LNCaP clone FGC (cell line): ENCODE data around the gene TSPAN4.
A peak's percentile ranks its signal among the peaks of the same experiment; 100 is the strongest.

Source experiments
- DNase-seq: peaks from one replicate; pipeline ENCODE4 v3.0.0-alpha.2; 2011; ENCODE audit warnings: low read depth
- H3K4me3 ChIP-seq: 2 replicates; pipeline ENCODE4 v1.5.1; 2011; ENCODE audit warnings: mild to moderate bottlenecking, low read depth, low read length, control low read depth
- CTCF ChIP-seq: IDR thresholded peaks from 2 replicates; pipeline ENCODE4 v1.5.1; 2012; ENCODE audit warnings: mild to moderate bottlenecking; ENCODE audit not compliant: control insufficient read depth, insufficient read depth; ENCODE audit errors: extremely low read depth

The TSPAN4 gene

GRCh38 chr11:820655-821511, 21.8 kb upstream of the TSPAN4 start:
- peak overlapping the region; percentile 80 for H3K4me3 ChIP-seq
- DNase-seq: no peak
- no peak for TF ChIP-seq CTCF

- H3K4me3 ChIP-seq: no peak overlapping the region
- no peak for DNase-seq
- TF ChIP-seq CTCF: no peak
Observed at GRCh38 chr11:821512-822371, 20.9 kb upstream of the TSPAN4 start.

GRCh38 chr11:823441-824291, 19.0 kb upstream of the TSPAN4 start:
- peak overlapping the region; percentile 37 for H3K4me3 ChIP-seq
- DNase-seq: no peak
- TF ChIP-seq CTCF: no peak

- peak overlapping the region; percentile 37 for H3K4me3 ChIP-seq
- peak; percentile 49 for TF ChIP-seq CTCF
- no peak for DNase-seq
Observed at GRCh38 chr11:824292-824880, 18.3 kb upstream of the TSPAN4 start.

GRCh38 chr11:824942-825341, 17.7 kb upstream of the TSPAN4 start:
- TF ChIP-seq CTCF: no peak
- DNase-seq: no peak
- peak overlapping the region; percentile 37 for H3K4me3 ChIP-seq

GRCh38 chr11:825366-826226, 17.1 kb upstream of the TSPAN4 start:
- peak overlapping the region; percentile 61 for H3K4me3 ChIP-seq
- no peak for DNase-seq
- no peak for TF ChIP-seq CTCF
